KBM-7 (cell line): ENCODE results near the gene MIGA2.
"Not testable (repeated sequence)": the region's sequence is repeated elsewhere in the genome, so short reads cannot be mapped to it uniquely, and the experiment has no call there.

Source experiments
- DNase-seq: peaks from one replicate; pipeline ENCODE4 v3.0.0-alpha.2; 2015
- in situ Hi-C: fragments of 300-500 bp; cut with MboI; formaldehyde crosslinking; loops from 2 replicates; pipeline ENCODE4 v1.14.3; 2020; ENCODE audit warnings: low sequenced_read_pairs, low pct_unique_long_range_greater_than_20kb, mixed read lengths

MIGA2 gene

GRCh38 chr9:129036241-129036922 lies at the start of gene MIGA2:
Gene MIGA2 (plus strand): TSS chr9:129036626. CDS start chr9:129040595, 3,969 bp downstream.
- peak; percentile 99 for DNase-seq
- in situ Hi-C loops: no loop called here

- no peak for DNase-seq
- in situ Hi-C loops: no loop called here
These were observed 49.8 kb upstream of the MIGA2 start for GRCh38 chr9:128986671-128987070.

- DNase-seq: no peak
- in situ Hi-C loops: no loop called here
These were observed 48.6 kb upstream of the MIGA2 start for GRCh38 chr9:128987805-128988204.

- DNase-seq: no peak
- in situ Hi-C loops: no loop called here
These were observed 43.4 kb upstream of the MIGA2 start for GRCh38 chr9:128992995-128993394.

- DNase-seq: no peak
- in situ Hi-C loops: no loop called here
These were observed 40.6 kb upstream of the MIGA2 start for GRCh38 chr9:128995791-128996190.

- DNase-seq: no peak
- in situ Hi-C loops: no loop called here
These were observed 38.0 kb upstream of the MIGA2 start for GRCh38 chr9:128998462-128998861.

- in situ Hi-C loops: no loop called here
- DNase-seq: no peak
These were observed 36.7 kb upstream of the MIGA2 start for GRCh38 chr9:128999581-129000206.

- in situ Hi-C loops: no loop called here
- DNase-seq: no peak
These were observed 34.7 kb upstream of the MIGA2 start for GRCh38 chr9:129001504-129002325.

GRCh38 chr9:129002992-129003391 lies 33.4 kb upstream of the MIGA2 start:
- no peak for DNase-seq
- in situ Hi-C loops: no loop called here

- DNase-seq, in situ Hi-C loops: not testable (repeated sequence)
These were observed 32.3 kb upstream of the MIGA2 start for GRCh38 chr9:129004173-129004572.

GRCh38 chr9:129005336-129005997 lies 31.0 kb upstream of the MIGA2 start:
- in situ Hi-C loops: no loop called here

GRCh38 chr9:129006328-129007034 lies 29.9 kb upstream of the MIGA2 start:
- DNase-seq: peak; percentile 80
- in situ Hi-C loops: no loop called here

More at GRCh38 chr9:129005336-129005997, 31.0 kb upstream of the MIGA2 start:
- DNase-seq: no peak

GRCh38 chr9:129007035-129007765 lies 29.2 kb upstream of the MIGA2 start:
- in situ Hi-C loops: no loop called here
- no peak for DNase-seq

GRCh38 chr9:129007766-129008468 lies 28.5 kb upstream of the MIGA2 start:
- no peak for DNase-seq
- in situ Hi-C loops: no loop called here

GRCh38 chr9:129008469-129008965 lies 27.9 kb upstream of the MIGA2 start:
- in situ Hi-C loops: no loop called here

GRCh38 chr9:129008986-129009583 lies 27.3 kb upstream of the MIGA2 start:
- no peak for DNase-seq
- in situ Hi-C loops: no loop called here

More at GRCh38 chr9:129008469-129008965, 27.9 kb upstream of the MIGA2 start:
- no peak for DNase-seq

GRCh38 chr9:129009584-129010141 lies 26.8 kb upstream of the MIGA2 start:
- no peak for DNase-seq
- in situ Hi-C loops: no loop called here
